ENCODE data around the gene PTCD2. TPM values are rescaled to one million over a fixed set of nuclear protein-coding genes. Genes with fewer than 3 reads are reported as not detected.
"Not testable (repeated sequence)": the region's sequence is repeated elsewhere in the genome, so short reads cannot be mapped to it uniquely, and the experiment has no call there.

PTCD2 gene
- total and polyA plus RNA-seq, 8 donors, result 1.3 to 56.7 (median 2.6) TPM

- H3K4me1 ChIP-seq, result peaks cover 0 to 9% (median 5%) of the 10 kb centered on the region in 4 donors
- peak overlapping the region in 4 of 5 donors; percentile 44 to 57 (median 50) for H3K27ac ChIP-seq
- H3K36me3 ChIP-seq, result no peaks in the 10 kb centered on the region
- peaks cover 8 to 26% (median 20%) of the 10 kb centered on the region in 4 donors for H3K9me3 ChIP-seq
- 44 to 73% (median 69%) methylated on average over 2 of the region's 2 CpGs for WGBS, 5 donors
- no peak for DNase-seq
- no peak for TF ChIP-seq EP300 (IDR thresholded peaks at IDR 0.05)
- H3K4me3 ChIP-seq, result no peak overlapping the region
- no peaks in the 10 kb centered on the region for H3K27me3 ChIP-seq
- intact Hi-C loops (cut with DNase I; ENCODE audit: low total_unique reads), result no loop called here
Observed at GRCh38 chr5:72402381-72402890, 82.3 kb downstream of the PTCD2 start.

GRCh38 chr5:72402959-72403628 is 82.9 kb downstream of the PTCD2 start:
- intact Hi-C loops (cut with DNase I; ENCODE audit: low total_unique reads), result no loop called here
- Histone ChIP-seq H3K9me3 (peaks cover 8 to 26% (median 20%) of the 10 kb centered on the region in 4 donors), H3K27me3 (no peaks in the 10 kb centered on the region), H3K27ac (peak overlapping the region in 4 of 5 donors; percentile 47 to 57 (median 50)), H3K4me3 (no peak overlapping the region), H3K4me1 (peaks cover 0 to 7% (median 4%) of the 10 kb centered on the region in 4 donors), H3K36me3 (no peaks in the 10 kb centered on the region)
- 44 to 61% (median 53%) methylated on average over 4 of the region's 4 CpGs for WGBS, 5 donors
- DNase-seq, result peak; percentile 40 to 51
- TF ChIP-seq CTCF (IDR thresholded peaks at IDR 0.05) (peak in 3 of 7 experiments; percentile 9 to 28 (median 19)), EP300 (IDR thresholded peaks at IDR 0.05) (no peak), POLR2AphosphoS5 (IDR thresholded peaks at IDR 0.05) (no peak), POLR2A (IDR thresholded peaks at IDR 0.05) (no peak)

GRCh38 chr5:72404771-72405170 is 84.6 kb downstream of the PTCD2 start:
- not testable (repeated sequence) for H3K36me3 ChIP-seq

GRCh38 chr5:72407078-72407477 is 86.9 kb downstream of the PTCD2 start:
- WGBS, 5 donors, result 80 to 90% (median 83%) methylated on average over 3 of the region's 3 CpGs
- no peak overlapping the region for H3K27ac ChIP-seq

More at GRCh38 chr5:72404771-72405170, 84.6 kb downstream of the PTCD2 start:
- WGBS, 5 donors, result 83 to 97% (median 95%) methylated on average over 3 of the region's 3 CpGs
- H3K9me3 ChIP-seq, result peaks cover 8 to 25% (median 20%) of the 10 kb centered on the region in 4 donors
- intact Hi-C loops (cut with DNase I; ENCODE audit: low total_unique reads); H3K4me1 ChIP-seq; H3K27ac ChIP-seq; H3K4me3 ChIP-seq; H3K27me3 ChIP-seq; DNase-seq: not testable (repeated sequence)

GRCh38 chr5:72407541-72407940 is 87.4 kb downstream of the PTCD2 start:
- H3K36me3 ChIP-seq, result no peaks in the 10 kb centered on the region
- no peak overlapping the region for H3K4me3 ChIP-seq
- no peak for TF ChIP-seq CTCF (IDR thresholded peaks at IDR 0.05)
- TF ChIP-seq POLR2A (IDR thresholded peaks at IDR 0.05), result no peak
- TF ChIP-seq POLR2AphosphoS5 (IDR thresholded peaks at IDR 0.05), result no peak
- TF ChIP-seq EP300 (IDR thresholded peaks at IDR 0.05), result no peak
- peaks cover 0 to 10% (median 4%) of the 10 kb centered on the region in 4 donors for H3K4me1 ChIP-seq
- WGBS, 5 donors, result 76 to 97% (median 82%) methylated on average over 2 of the region's 2 CpGs
- no peaks in the 10 kb centered on the region for H3K9me3 ChIP-seq
- intact Hi-C loops (cut with DNase I; ENCODE audit: low total_unique reads), result no loop called here
- DNase-seq, result no peak
- no peak overlapping the region for H3K27ac ChIP-seq
- H3K27me3 ChIP-seq, result no peaks in the 10 kb centered on the region

More at GRCh38 chr5:72407078-72407477, 86.9 kb downstream of the PTCD2 start:
- no peak overlapping the region for H3K4me3 ChIP-seq
- H3K4me1 ChIP-seq, result peaks cover 0 to 7% (median 4%) of the 10 kb centered on the region in 4 donors
- TF ChIP-seq POLR2AphosphoS5 (IDR thresholded peaks at IDR 0.05) (no peak), CTCF (IDR thresholded peaks at IDR 0.05) (no peak), EP300 (IDR thresholded peaks at IDR 0.05) (no peak), POLR2A (IDR thresholded peaks at IDR 0.05) (no peak)
- DNase-seq, result no peak
- intact Hi-C loops (cut with DNase I; ENCODE audit: low total_unique reads), result no loop called here
- H3K36me3 ChIP-seq, result no peaks in the 10 kb centered on the region
- peaks cover 0 to 2% (median under 1%) of the 10 kb centered on the region in 4 donors for H3K9me3 ChIP-seq
- H3K27me3 ChIP-seq, result no peaks in the 10 kb centered on the region

Data from stomach (tissue), 9 donors.